GM20000 (cell line): ENCODE measurements around the gene PRUNE2.

ENCODE experiments used
- DNase-seq: peaks from one replicate; pipeline ENCODE4 v3.0.0; 2012; ENCODE audit warnings: low spot score
- TF ChIP-seq, protein P1 (sequence below): IDR thresholded peaks from 2 replicates; pipeline ENCODE4 v1.5.1; 2012; ENCODE audit warnings: mild to moderate bottlenecking, control low read depth; ENCODE audit errors: extremely low read depth, missing control alignments

PRUNE2 gene

DNA sequence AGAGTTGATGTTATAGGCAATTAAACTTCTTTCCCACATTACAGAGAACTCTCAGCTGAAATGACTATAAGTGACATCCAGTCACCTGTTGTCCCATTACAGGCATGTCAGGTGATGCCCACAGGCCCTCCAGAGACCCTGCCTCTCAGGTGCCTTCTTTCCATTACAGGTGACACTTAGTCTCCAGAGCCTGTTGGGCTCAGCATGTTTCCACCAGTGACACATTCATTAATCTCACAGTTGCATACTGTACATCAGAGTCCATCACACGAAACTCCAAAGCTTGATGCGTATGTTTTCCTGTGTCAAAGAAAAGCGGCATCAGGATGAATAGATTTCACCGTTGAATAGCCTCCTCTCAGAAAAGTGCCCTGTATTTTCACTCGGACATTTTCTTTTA is 14.6 kb downstream of the PRUNE2 start:
- TF ChIP-seq, protein P1, sequence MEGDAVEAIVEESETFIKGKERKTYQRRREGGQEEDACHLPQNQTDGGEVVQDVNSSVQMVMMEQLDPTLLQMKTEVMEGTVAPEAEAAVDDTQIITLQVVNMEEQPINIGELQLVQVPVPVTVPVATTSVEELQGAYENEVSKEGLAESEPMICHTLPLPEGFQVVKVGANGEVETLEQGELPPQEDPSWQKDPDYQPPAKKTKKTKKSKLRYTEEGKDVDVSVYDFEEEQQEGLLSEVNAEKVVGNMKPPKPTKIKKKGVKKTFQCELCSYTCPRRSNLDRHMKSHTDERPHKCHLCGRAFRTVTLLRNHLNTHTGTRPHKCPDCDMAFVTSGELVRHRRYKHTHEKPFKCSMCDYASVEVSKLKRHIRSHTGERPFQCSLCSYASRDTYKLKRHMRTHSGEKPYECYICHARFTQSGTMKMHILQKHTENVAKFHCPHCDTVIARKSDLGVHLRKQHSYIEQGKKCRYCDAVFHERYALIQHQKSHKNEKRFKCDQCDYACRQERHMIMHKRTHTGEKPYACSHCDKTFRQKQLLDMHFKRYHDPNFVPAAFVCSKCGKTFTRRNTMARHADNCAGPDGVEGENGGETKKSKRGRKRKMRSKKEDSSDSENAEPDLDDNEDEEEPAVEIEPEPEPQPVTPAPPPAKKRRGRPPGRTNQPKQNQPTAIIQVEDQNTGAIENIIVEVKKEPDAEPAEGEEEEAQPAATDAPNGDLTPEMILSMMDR = no peak
- DNase-seq = no peak

DNA sequence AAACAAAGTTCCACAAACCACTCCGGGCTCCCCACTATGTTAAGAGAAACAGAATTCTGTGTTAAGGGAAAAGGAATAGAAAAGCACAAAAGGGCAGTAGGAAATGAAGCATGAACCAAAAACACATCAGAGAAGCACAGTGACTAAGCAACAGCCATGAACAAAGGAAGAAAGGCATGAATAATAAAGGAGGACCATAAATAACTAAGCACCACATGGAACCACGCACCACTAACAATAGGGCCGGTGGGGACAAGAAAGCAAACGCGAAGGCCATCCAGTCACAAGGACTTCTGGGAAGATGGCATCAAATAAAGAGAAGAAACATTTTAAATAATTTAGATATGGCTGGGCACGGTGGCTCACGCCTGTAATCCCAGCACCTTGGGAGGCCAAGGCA is 18.0 kb downstream of the PRUNE2 start:
- TF ChIP-seq, protein P1 = no peak
- no peak for DNase-seq

DNA sequence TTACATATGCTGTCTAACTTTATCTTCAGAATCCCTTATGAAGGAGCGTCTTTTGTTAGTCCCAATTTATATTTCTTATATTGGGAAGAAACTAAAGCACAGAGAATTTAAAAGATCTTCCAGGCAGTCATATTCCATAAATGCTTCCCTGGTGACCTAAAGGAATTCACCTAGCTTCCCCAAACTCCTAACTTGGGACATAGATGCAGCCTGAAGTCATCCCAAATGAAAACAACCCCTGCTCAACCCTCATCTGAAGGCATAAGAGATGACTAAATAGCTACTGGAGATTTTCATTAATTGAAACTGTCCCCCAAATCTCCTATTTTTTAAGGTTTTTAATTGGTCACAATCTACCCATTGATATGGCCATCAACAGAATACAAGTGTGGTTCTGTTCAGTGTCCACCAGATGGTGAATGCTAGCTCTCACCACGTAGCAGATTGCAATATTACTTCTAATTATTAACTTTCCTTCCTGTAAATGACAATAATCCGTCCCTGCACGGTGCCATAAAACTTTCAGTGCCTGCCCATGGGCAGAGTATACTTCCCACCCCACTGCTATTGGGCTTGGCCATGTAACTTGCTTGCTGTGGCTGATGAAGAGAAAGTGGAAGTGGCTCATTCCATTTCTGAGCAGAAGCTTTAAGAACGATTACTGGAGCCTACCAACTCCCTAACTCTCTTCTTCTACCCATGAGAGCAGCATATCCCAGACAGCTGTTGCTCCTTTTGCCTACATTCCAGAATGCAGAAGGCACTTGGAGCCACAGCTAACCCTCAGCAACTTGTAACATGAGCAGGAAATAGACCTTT is 18.7 kb downstream of the PRUNE2 start:
- no peak for DNase-seq
- TF ChIP-seq, protein P1 = no peak

DNA sequence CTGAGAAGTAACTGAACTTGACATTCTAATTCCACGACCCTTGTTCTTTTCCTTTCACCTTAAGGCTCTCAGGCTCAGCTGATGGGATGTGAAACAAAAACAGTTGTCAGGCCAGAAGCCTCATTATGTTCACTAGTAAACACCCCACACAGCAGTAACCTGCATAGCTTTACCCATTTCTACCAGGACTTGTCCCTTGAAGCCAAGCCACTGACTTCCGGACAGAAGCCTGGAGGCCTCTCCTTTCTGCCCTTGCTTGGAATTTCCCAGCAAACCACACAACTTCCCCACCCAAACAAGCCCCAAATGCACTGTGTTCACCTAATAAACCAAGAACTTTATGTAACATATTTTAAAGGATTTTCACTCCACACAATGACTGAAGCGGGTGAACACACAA is 19.6 kb downstream of the PRUNE2 start:
- TF ChIP-seq, protein P1 = no peak
- DNase-seq = no peak

DNA sequence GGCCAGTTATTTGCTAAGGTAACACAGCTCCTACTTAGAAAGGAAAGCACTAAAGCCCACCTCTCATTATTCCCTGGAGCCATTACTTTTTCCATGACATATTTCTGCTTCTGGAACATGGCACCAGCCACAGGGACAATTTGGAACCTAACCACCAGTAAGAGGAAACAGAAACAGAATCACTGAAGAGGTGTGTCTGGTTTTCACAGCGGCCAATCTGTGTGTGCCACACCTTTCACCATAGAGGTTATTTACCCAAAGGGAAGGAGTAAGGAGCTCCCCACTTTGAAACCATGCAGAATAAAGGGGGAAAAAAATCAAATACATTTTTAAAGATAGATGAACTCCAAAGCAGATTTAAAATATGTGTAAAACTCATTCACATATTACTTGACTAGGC is 21.1 kb downstream of the PRUNE2 start:
- no peak for DNase-seq
- TF ChIP-seq, protein P1 = no peak

DNA sequence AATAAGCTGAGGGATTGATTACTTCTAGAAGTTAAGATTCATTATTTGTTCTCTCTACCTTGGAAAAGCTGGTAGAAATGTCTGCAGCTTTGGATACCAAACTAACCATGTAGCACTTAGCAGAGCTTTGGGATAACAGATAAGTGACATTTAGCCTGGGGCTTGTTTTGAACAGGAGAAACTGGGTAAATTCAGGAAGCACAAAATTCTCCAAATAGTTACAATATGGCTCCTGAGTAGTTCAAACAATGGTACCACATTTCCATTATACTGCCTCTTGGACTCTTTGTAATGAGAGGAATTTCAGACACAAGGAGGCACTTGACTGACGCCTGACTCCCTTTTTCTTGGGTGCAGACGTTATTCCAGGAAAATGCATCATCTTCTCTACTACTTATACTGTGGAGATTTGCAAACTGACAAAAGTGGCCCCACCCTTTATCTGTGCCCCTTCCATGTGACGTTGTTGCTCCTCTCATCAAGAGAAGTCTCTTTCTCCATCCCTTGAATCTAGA is 22.5 kb downstream of the PRUNE2 start:
- TF ChIP-seq, protein P1 = no peak
- no peak for DNase-seq

DNA sequence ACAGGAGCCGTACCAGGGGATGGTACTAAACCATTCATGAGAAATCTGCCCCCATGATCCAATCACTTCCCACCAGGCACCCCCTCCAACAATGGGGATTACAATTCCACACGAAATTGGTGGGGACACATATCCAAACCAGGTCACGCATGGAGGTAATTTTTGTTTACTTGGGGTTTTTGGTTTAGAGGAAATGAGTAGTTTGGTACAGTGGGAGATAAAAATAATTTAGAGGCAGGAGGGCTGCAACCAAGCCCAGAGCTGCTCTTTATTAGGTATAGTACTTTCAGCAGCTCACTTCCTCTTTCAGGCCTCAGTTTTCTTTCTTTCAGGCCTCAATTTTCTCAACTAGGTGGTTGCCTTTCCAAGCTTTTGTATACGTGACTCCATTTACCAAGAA is 23.2 kb downstream of the PRUNE2 start:
- no peak for DNase-seq
- TF ChIP-seq, protein P1 = no peak
